Activated CD4-positive, alpha-beta memory T cell treated with anti-CD3 and anti-CD28 coated beads, Interleukin-2, amount 10 ng/mL, durations not matched to agents 7 days and 5 days (primary cell): ENCODE results near the gene SH3D19. TPM values are rescaled to one million over a fixed set of nuclear protein-coding genes. Genes with fewer than 3 reads are reported as not detected.
"Not testable (repeated sequence)": the region's sequence is repeated elsewhere in the genome, so short reads cannot be mapped to it uniquely, and the experiment has no call there.

Source experiments
- CTCF ChIA-PET: fragments of 350-600 bp; sonication (Branson Sonifier 250); formaldehyde crosslinking; loops from one replicate; lab custom pipeline; 2021; ENCODE audit warnings: antibody characterized with exemption, inconsistent platforms; lab: Charles Lee
- POLR2A ChIA-PET: fragments of 350-600 bp; sonication (Branson Sonifier 250); formaldehyde crosslinking; loops from one replicate; lab custom pipeline; 2021; ENCODE audit warnings: antibody characterized with exemption; lab: Charles Lee
- DNase-seq: peaks from one replicate; pipeline ENCODE4 v3.0.0-alpha.2; 2020
- H3K27ac Mint-ChIP-seq: one replicate; pipeline ENCODE4 v1.8.0; 2021; ENCODE audit warnings: mild to moderate bottlenecking, mixed read lengths
- H3K27me3 Mint-ChIP-seq: one replicate; pipeline ENCODE4 v1.8.0; 2021; ENCODE audit warnings: mixed read lengths
- H3K36me3 Mint-ChIP-seq: one replicate; pipeline ENCODE4 v1.8.0; 2021; ENCODE audit warnings: low read depth, mixed read lengths
- H3K4me1 Mint-ChIP-seq: one replicate; pipeline ENCODE4 v1.8.0; 2021; ENCODE audit warnings: mixed read lengths
- H3K4me3 Mint-ChIP-seq: one replicate; pipeline ENCODE4 v1.8.0; 2021; ENCODE audit warnings: mild to moderate bottlenecking, mixed read lengths
- H3K9me3 Mint-ChIP-seq: one replicate; pipeline ENCODE4 v1.8.0; 2021; ENCODE audit warnings: mixed read lengths
- total RNA-seq, 2 experiments: library from RNA; stranded (reverse); gene quantifications; one replicate each; pipeline ENCODE4 v1.2.3, GENCODE V29; 2021

SH3D19 gene
- total RNA-seq, 2 experiments from 2014 or later, result not detected

GRCh38 chr4:151255680-151256079, 69.7 kb downstream of the SH3D19 start:
- not testable (repeated sequence) for H3K36me3 Mint-ChIP-seq, H3K4me3 Mint-ChIP-seq

DNA sequence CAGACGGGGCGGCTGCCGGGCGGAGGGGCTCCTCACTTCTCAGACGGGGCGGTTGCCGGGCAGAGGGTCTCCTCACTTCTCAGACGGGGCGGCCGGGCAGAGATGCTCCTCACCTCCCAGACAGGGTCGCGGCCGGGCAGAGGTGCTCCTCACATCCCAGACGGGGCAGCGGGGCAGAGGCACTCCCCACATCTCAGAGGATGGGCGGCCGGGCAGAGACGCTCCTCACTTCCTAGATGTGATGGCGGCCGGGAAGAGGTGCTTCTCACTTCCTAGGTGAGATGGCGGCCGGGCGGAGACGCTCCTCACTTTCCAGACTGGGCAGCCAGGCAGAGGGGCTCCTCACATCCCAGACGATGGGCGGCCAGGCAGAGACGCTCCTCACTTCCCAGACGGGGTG, 70.2 kb downstream of the SH3D19 start:
- DNase-seq, H3K9me3 Mint-ChIP-seq, POLR2A ChIA-PET, CTCF ChIA-PET, H3K27me3 Mint-ChIP-seq, H3K4me1 Mint-ChIP-seq, H3K36me3 Mint-ChIP-seq, H3K27ac Mint-ChIP-seq, H3K4me3 Mint-ChIP-seq: not testable (repeated sequence)

More at GRCh38 chr4:151255680-151256079, 69.7 kb downstream of the SH3D19 start:
- H3K9me3 Mint-ChIP-seq, H3K27ac Mint-ChIP-seq, H3K27me3 Mint-ChIP-seq, POLR2A ChIA-PET, DNase-seq, CTCF ChIA-PET, H3K4me1 Mint-ChIP-seq: not testable (repeated sequence)

- H3K36me3 Mint-ChIP-seq, result no peaks in the 10 kb centered on the region
Measured at GRCh38 chr4:151251603-151252304, 73.7 kb downstream of the SH3D19 start.

GRCh38 chr4:151250706-151251105, 74.7 kb downstream of the SH3D19 start:
- no peak for DNase-seq
- ChIA-PET CTCF (no interaction called here), POLR2A (no interaction called here)
- no peaks in the 10 kb centered on the region for H3K9me3 Mint-ChIP-seq
- H3K4me1 Mint-ChIP-seq, result no peaks in the 10 kb centered on the region
- peaks cover 7% of the 10 kb centered on the region for H3K27me3 Mint-ChIP-seq
- H3K4me3 Mint-ChIP-seq, result no peak overlapping the region
- no peaks in the 10 kb centered on the region for H3K36me3 Mint-ChIP-seq
- no peak overlapping the region for H3K27ac Mint-ChIP-seq

More at GRCh38 chr4:151251603-151252304, 73.7 kb downstream of the SH3D19 start:
- DNase-seq, result no peak
- ChIA-PET CTCF (no interaction called here), POLR2A (no interaction called here)
- H3K4me1 Mint-ChIP-seq, result no peaks in the 10 kb centered on the region
- no peak overlapping the region for H3K4me3 Mint-ChIP-seq
- no peak overlapping the region for H3K27ac Mint-ChIP-seq
- peaks cover 7% of the 10 kb centered on the region for H3K27me3 Mint-ChIP-seq
- H3K9me3 Mint-ChIP-seq, result no peaks in the 10 kb centered on the region

DNA sequence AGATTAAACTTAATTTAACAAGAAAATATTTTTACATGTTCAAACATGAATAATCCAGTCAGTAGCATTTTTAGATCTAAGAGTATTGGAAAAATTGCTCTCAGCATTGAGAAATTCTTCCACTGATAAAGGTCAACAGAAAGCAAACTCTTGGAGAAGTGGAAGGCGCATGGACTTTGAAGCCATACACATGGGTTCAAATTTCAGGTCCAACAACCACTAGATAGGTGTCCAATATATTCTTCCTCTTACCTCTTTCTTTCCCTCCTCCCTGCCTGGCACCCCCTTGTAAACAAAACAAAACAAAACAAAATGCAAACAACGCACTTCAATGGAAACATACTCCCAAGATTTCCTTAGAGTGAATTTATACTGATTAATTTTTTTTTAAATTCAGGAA, 76.9 kb downstream of the SH3D19 start:
- ChIA-PET CTCF (no interaction called here), POLR2A (no interaction called here)
- no peaks in the 10 kb centered on the region for H3K9me3 Mint-ChIP-seq
- H3K4me3 Mint-ChIP-seq, result no peak overlapping the region
- no peaks in the 10 kb centered on the region for H3K36me3 Mint-ChIP-seq
- no peaks in the 10 kb centered on the region for H3K4me1 Mint-ChIP-seq
- peaks cover 9% of the 10 kb centered on the region for H3K27me3 Mint-ChIP-seq
- DNase-seq, result no peak
- H3K27ac Mint-ChIP-seq, result no peak overlapping the region

DNA sequence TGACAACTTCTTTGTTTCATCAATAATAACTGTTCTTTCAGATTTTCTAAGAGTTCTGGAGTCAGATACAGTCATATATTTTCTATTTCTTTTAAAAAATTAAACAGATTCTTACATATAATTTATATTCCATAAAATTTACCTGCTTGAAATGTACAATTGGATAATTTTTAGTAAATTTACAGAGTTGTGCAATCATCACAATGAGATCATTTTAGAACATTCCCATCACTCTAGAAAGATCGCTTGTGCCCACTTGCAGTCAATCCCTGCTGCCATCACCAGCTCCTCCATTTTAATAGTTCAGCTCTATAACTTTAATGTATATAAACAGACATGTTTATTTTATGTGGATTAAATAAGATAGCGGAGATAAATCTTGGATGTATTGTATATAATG, 78.0 kb downstream of the SH3D19 start:
- H3K27ac Mint-ChIP-seq, result no peak overlapping the region
- DNase-seq, result no peak
- peaks cover 9% of the 10 kb centered on the region for H3K27me3 Mint-ChIP-seq
- H3K4me3 Mint-ChIP-seq, result no peak overlapping the region
- no peaks in the 10 kb centered on the region for H3K4me1 Mint-ChIP-seq
- ChIA-PET POLR2A (no interaction called here), CTCF (no interaction called here)
- H3K36me3 Mint-ChIP-seq, result no peaks in the 10 kb centered on the region
- no peaks in the 10 kb centered on the region for H3K9me3 Mint-ChIP-seq

DNA sequence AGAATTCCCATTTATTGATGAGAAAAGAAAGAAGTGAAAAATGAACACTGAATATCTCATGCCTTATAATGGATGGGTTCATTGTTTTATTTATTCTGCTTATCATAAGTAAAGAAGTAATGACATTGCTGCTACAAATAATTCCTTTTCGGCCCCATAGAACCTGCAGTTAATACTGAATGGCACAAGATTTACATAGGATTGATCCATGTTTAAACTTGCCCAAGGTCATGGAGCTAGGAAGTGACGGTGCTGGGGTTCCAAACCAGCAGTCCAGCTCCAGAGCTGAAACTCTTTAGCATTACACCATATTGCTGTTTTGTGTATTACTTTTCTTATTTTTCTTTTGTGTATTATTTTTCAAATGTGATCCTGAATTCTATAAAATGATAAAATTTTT, 78.7 kb downstream of the SH3D19 start:
- H3K36me3 Mint-ChIP-seq, result no peaks in the 10 kb centered on the region

GRCh38 chr4:151242305-151242704, 83.1 kb downstream of the SH3D19 start:
- POLR2A ChIA-PET, result no interaction called here
- Mint-ChIP-seq H3K27me3 (peaks cover 13% of the 10 kb centered on the region), H3K27ac (no peak overlapping the region), H3K4me3 (no peak overlapping the region), H3K4me1 (no peaks in the 10 kb centered on the region), H3K9me3 (no peaks in the 10 kb centered on the region), H3K36me3 (no peaks in the 10 kb centered on the region)
- CTCF ChIA-PET, result no interaction called here
- no peak for DNase-seq

More for the DNA sequence above, 78.7 kb downstream of the SH3D19 start:
- Mint-ChIP-seq H3K27me3 (peaks cover 12% of the 10 kb centered on the region), H3K9me3 (no peaks in the 10 kb centered on the region), H3K4me3 (no peak overlapping the region), H3K27ac (no peak overlapping the region), H3K4me1 (no peaks in the 10 kb centered on the region)
- ChIA-PET POLR2A (no interaction called here), CTCF (no interaction called here)
- no peak for DNase-seq

DNA sequence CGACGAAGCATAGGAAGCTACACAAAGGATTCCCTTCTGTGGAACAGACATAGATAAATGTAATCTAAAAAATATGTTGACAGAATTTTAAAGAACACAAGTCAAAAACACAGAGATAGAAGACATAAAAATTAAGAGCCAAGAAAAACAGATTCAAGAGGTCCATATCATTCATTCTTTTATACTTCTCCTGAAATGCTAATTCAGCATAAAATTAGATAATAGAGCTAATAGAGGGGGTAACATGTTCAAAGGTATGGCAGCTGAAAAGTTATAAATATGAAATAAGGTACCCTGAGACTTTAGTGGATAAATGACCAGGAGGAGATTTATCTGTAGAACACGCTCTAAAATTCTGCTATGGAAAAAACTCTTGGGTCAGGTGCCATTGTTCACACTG, 85.8 kb downstream of the SH3D19 start:
- ChIA-PET CTCF (no interaction called here), POLR2A (no interaction called here)
- no peaks in the 10 kb centered on the region for H3K36me3 Mint-ChIP-seq
- H3K27me3 Mint-ChIP-seq, result peaks cover 13% of the 10 kb centered on the region
- no peak overlapping the region for H3K27ac Mint-ChIP-seq
- no peak overlapping the region for H3K4me3 Mint-ChIP-seq
- DNase-seq, result no peak
- H3K4me1 Mint-ChIP-seq, result no peaks in the 10 kb centered on the region
- no peaks in the 10 kb centered on the region for H3K9me3 Mint-ChIP-seq

DNA sequence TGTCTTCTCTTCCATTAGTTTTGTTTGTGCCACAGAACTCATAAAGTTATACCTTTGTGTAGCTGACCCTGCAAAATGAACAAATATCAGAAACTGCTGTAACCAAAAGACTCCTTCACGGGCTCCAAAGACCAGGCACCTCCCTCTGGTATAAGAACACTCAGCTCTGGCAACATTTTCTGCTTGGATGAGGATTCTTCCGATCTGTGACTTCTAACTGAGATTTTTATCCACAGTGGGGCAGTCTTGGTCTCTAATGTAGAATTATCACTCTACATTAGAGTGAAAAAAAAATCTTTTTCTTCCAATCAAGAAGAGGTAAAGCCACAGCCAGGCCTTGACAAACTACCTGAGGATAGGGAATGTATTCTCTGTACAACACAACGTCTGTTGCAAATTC, 86.9 kb downstream of the SH3D19 start:
- DNase-seq, result no peak
- no peak overlapping the region for H3K27ac Mint-ChIP-seq
- H3K9me3 Mint-ChIP-seq, result no peaks in the 10 kb centered on the region
- ChIA-PET POLR2A (no interaction called here), CTCF (no interaction called here)
- no peak overlapping the region for H3K4me3 Mint-ChIP-seq
- H3K36me3 Mint-ChIP-seq, result no peaks in the 10 kb centered on the region
- H3K27me3 Mint-ChIP-seq, result peaks cover 11% of the 10 kb centered on the region
- H3K4me1 Mint-ChIP-seq, result no peaks in the 10 kb centered on the region

DNA sequence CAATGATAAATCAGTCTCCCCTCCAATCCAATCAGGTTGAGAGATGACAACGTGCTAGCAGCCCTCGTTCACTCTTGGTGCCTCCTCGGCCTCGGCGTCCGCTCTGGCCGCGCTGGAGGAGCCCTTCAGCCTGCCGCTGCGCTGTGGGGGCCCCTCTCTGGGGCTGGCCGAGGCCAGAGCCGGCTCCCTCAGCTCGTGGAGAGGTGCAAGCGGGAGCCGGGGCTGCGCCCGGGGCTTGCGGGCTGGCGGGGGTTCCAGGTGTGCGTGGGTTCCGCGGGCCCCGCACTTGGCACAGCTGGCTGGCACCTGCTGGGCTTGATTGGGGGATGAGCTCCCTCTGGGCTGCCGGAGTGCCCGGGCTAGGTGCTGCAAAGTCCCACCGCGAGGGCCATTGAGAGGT, 89.4 kb downstream of the SH3D19 start:
- DNase-seq, result no peak
- H3K4me1 Mint-ChIP-seq, result no peaks in the 10 kb centered on the region
- no peaks in the 10 kb centered on the region for H3K9me3 Mint-ChIP-seq
- no peak overlapping the region for H3K4me3 Mint-ChIP-seq
- no peak overlapping the region for H3K27ac Mint-ChIP-seq
- no peaks in the 10 kb centered on the region for H3K36me3 Mint-ChIP-seq
- ChIA-PET CTCF (no interaction called here), POLR2A (no interaction called here)
- H3K27me3 Mint-ChIP-seq, result peaks cover 9% of the 10 kb centered on the region

GRCh38 chr4:151235373-151235772, 90.0 kb downstream of the SH3D19 start:
- CTCF ChIA-PET, H3K27me3 Mint-ChIP-seq, H3K4me3 Mint-ChIP-seq: not testable (repeated sequence)

GRCh38 chr4:151233600-151233999, 91.8 kb downstream of the SH3D19 start:
- Mint-ChIP-seq H3K4me1 (no peaks in the 10 kb centered on the region), H3K27me3 (peaks cover 9% of the 10 kb centered on the region), H3K36me3 (no peaks in the 10 kb centered on the region), H3K27ac (no peak overlapping the region), H3K4me3 (no peak overlapping the region), H3K9me3 (no peaks in the 10 kb centered on the region)
- ChIA-PET POLR2A (no interaction called here), CTCF (no interaction called here)
- DNase-seq, result no peak

More at GRCh38 chr4:151235373-151235772, 90.0 kb downstream of the SH3D19 start:
- H3K36me3 Mint-ChIP-seq, DNase-seq, H3K4me1 Mint-ChIP-seq, POLR2A ChIA-PET, H3K9me3 Mint-ChIP-seq, H3K27ac Mint-ChIP-seq: not testable (repeated sequence)

- DNase-seq, result no peak
- H3K4me3 Mint-ChIP-seq, result no peak overlapping the region
- no peak overlapping the region for H3K27ac Mint-ChIP-seq
- POLR2A ChIA-PET, result no interaction called here
- no peaks in the 10 kb centered on the region for H3K36me3 Mint-ChIP-seq
- CTCF ChIA-PET, result no interaction called here
- H3K9me3 Mint-ChIP-seq, result no peaks in the 10 kb centered on the region
- peaks cover 10% of the 10 kb centered on the region for H3K27me3 Mint-ChIP-seq
- no peaks in the 10 kb centered on the region for H3K4me1 Mint-ChIP-seq
Measured at GRCh38 chr4:151231915-151232595, 93.3 kb downstream of the SH3D19 start.
